Measurements from ENCODE around the gene FAT1.

FAT1 gene

GRCh38 chr4:186569533-186570192 lies 154.0 kb downstream of the FAT1 start:
- Histone ChIP-seq H3K27ac (ENCODE audit: low read depth, low read length) (no peak overlapping the region), H3K9ac (ENCODE audit: low read length) (no peak overlapping the region), H3K36me3 (ENCODE audit: control insufficient read depth, insufficient read depth, low read length) (no peaks in the 10 kb centered on the region), H3K4me1 (ENCODE audit: control insufficient read depth, insufficient read depth, low read length) (peaks cover 5% of the 10 kb centered on the region; the same call in 1 of the 2 replicates), H3K27me3 (ENCODE audit: control insufficient read depth, insufficient read depth, low read length) (no peaks in the 10 kb centered on the region), H3K9me3 (ENCODE audit: control insufficient read depth, insufficient read depth, low read depth, low read length) (no peaks in the 10 kb centered on the region), H3K4me3 (ENCODE audit: low read depth, low read length) (no peak overlapping the region)

GRCh38 chr4:186566068-186566467 lies 157.6 kb downstream of the FAT1 start:
- Histone ChIP-seq H3K9ac (ENCODE audit: low read length) (no peak overlapping the region), H3K9me3 (ENCODE audit: control insufficient read depth, insufficient read depth, low read depth, low read length) (no peaks in the 10 kb centered on the region), H3K4me3 (ENCODE audit: low read depth, low read length) (no peak overlapping the region), H3K36me3 (ENCODE audit: control insufficient read depth, insufficient read depth, low read length) (no peaks in the 10 kb centered on the region), H3K27ac (ENCODE audit: low read depth, low read length) (no peak overlapping the region), H3K27me3 (ENCODE audit: control insufficient read depth, insufficient read depth, low read length) (no peaks in the 10 kb centered on the region), H3K4me1 (ENCODE audit: control insufficient read depth, insufficient read depth, low read length) (peaks cover 5% of the 10 kb centered on the region; the same call in 1 of the 2 replicates)

GRCh38 chr4:186563761-186564160 lies 159.9 kb downstream of the FAT1 start:
- no peak overlapping the region for H3K9ac ChIP-seq (ENCODE audit: low read length)
- no peak overlapping the region for H3K4me3 ChIP-seq (ENCODE audit: low read depth, low read length)
- no peak overlapping the region for H3K27ac ChIP-seq (ENCODE audit: low read depth, low read length)
- 0 out of 2 replicates have a peak, but pooled peaks cover 4% of the 10 kb centered on the region for H3K9me3 ChIP-seq (ENCODE audit: control insufficient read depth, insufficient read depth, low read depth, low read length)
- H3K36me3 ChIP-seq (ENCODE audit: control insufficient read depth, insufficient read depth, low read length): no peaks in the 10 kb centered on the region
- H3K4me1 ChIP-seq (ENCODE audit: control insufficient read depth, insufficient read depth, low read length): no peaks in the 10 kb centered on the region
- H3K27me3 ChIP-seq (ENCODE audit: control insufficient read depth, insufficient read depth, low read length): no peaks in the 10 kb centered on the region

GRCh38 chr4:186561748-186562147 lies 161.9 kb downstream of the FAT1 start:
- Histone ChIP-seq H3K9me3 (ENCODE audit: control insufficient read depth, insufficient read depth, low read depth, low read length) (0 out of 2 replicates have a peak, but pooled peaks cover 4% of the 10 kb centered on the region), H3K27me3 (ENCODE audit: control insufficient read depth, insufficient read depth, low read length) (no peaks in the 10 kb centered on the region), H3K4me1 (ENCODE audit: control insufficient read depth, insufficient read depth, low read length) (no peaks in the 10 kb centered on the region), H3K36me3 (ENCODE audit: control insufficient read depth, insufficient read depth, low read length) (no peaks in the 10 kb centered on the region), H3K27ac (ENCODE audit: low read depth, low read length) (no peak overlapping the region), H3K4me3 (ENCODE audit: low read depth, low read length) (no peak overlapping the region), H3K9ac (ENCODE audit: low read length) (no peak overlapping the region)

- Histone ChIP-seq H3K9ac (ENCODE audit: low read length) (no peak overlapping the region), H3K4me3 (ENCODE audit: low read depth, low read length) (no peak overlapping the region), H3K4me1 (ENCODE audit: control insufficient read depth, insufficient read depth, low read length) (no peaks in the 10 kb centered on the region), H3K36me3 (ENCODE audit: control insufficient read depth, insufficient read depth, low read length) (no peaks in the 10 kb centered on the region), H3K27me3 (ENCODE audit: control insufficient read depth, insufficient read depth, low read length) (peaks cover 5% of the 10 kb centered on the region), H3K9me3 (ENCODE audit: control insufficient read depth, insufficient read depth, low read depth, low read length) (0 out of 2 replicates have a peak, but pooled peaks cover 4% of the 10 kb centered on the region), H3K27ac (ENCODE audit: low read depth, low read length) (no peak overlapping the region)
Observed at GRCh38 chr4:186560647-186561046, 163.0 kb downstream of the FAT1 start.

GRCh38 chr4:186557486-186557885 lies 166.2 kb downstream of the FAT1 start:
- Histone ChIP-seq H3K4me3 (ENCODE audit: low read depth, low read length) (no peak overlapping the region), H3K4me1 (ENCODE audit: control insufficient read depth, insufficient read depth, low read length) (peaks cover 4% of the 10 kb centered on the region; the same call in 1 of the 2 replicates), H3K27ac (ENCODE audit: low read depth, low read length) (no peak overlapping the region), H3K36me3 (ENCODE audit: control insufficient read depth, insufficient read depth, low read length) (no peaks in the 10 kb centered on the region), H3K9me3 (ENCODE audit: control insufficient read depth, insufficient read depth, low read depth, low read length) (0 out of 2 replicates have a peak, but pooled peaks cover 4% of the 10 kb centered on the region), H3K9ac (ENCODE audit: low read length) (no peak overlapping the region), H3K27me3 (ENCODE audit: control insufficient read depth, insufficient read depth, low read length) (peaks cover 18% of the 10 kb centered on the region)

- Histone ChIP-seq H3K9me3 (ENCODE audit: control insufficient read depth, insufficient read depth, low read depth, low read length) (0 out of 2 replicates have a peak, but pooled peaks cover 4% of the 10 kb centered on the region), H3K4me1 (ENCODE audit: control insufficient read depth, insufficient read depth, low read length) (peaks cover 4% of the 10 kb centered on the region; the same call in 1 of the 2 replicates), H3K27ac (ENCODE audit: low read depth, low read length) (no peak overlapping the region), H3K9ac (ENCODE audit: low read length) (no peak overlapping the region), H3K27me3 (ENCODE audit: control insufficient read depth, insufficient read depth, low read length) (peaks cover 20% of the 10 kb centered on the region), H3K36me3 (ENCODE audit: control insufficient read depth, insufficient read depth, low read length) (no peaks in the 10 kb centered on the region), H3K4me3 (ENCODE audit: low read depth, low read length) (no peak overlapping the region)
Observed at GRCh38 chr4:186557061-186557460, 166.6 kb downstream of the FAT1 start.

- Histone ChIP-seq H3K27me3 (ENCODE audit: control insufficient read depth, insufficient read depth, low read length) (peaks cover 20% of the 10 kb centered on the region), H3K36me3 (ENCODE audit: control insufficient read depth, insufficient read depth, low read length) (no peaks in the 10 kb centered on the region), H3K27ac (ENCODE audit: low read depth, low read length) (no peak within 1 kb of the TSS), H3K4me1 (ENCODE audit: control insufficient read depth, insufficient read depth, low read length) (peaks cover 4% of the 10 kb centered on the region; the same call in 1 of the 2 replicates), H3K4me3 (ENCODE audit: low read depth, low read length) (peak within 1 kb of the TSS; percentile 88), H3K9ac (ENCODE audit: low read length) (peak within 1 kb of the TSS; percentile 61), H3K9me3 (ENCODE audit: control insufficient read depth, insufficient read depth, low read depth, low read length) (0 out of 2 replicates have a peak, but pooled peaks cover 3% of the 10 kb centered on the region)
Observed at GRCh38 chr4:186554914-186555827, 168.5 kb downstream of the FAT1 start, which contains the start of gene MTNR1A. Gene MTNR1A (minus strand): TSS chr4:186555567. CDS start chr4:186555365, 202 bp downstream.

- no peaks in the 10 kb centered on the region for H3K36me3 ChIP-seq (ENCODE audit: control insufficient read depth, insufficient read depth, low read length)
- H3K27ac ChIP-seq (ENCODE audit: low read depth, low read length): no peak overlapping the region
- H3K4me1 ChIP-seq (ENCODE audit: control insufficient read depth, insufficient read depth, low read length): peaks cover 4% of the 10 kb centered on the region; the same call in 1 of the 2 replicates
- H3K9me3 ChIP-seq (ENCODE audit: control insufficient read depth, insufficient read depth, low read depth, low read length): no peaks in the 10 kb centered on the region
- peaks cover 20% of the 10 kb centered on the region for H3K27me3 ChIP-seq (ENCODE audit: control insufficient read depth, insufficient read depth, low read length)
- peak overlapping the region; percentile 88 for H3K4me3 ChIP-seq (ENCODE audit: low read depth, low read length)
- H3K9ac ChIP-seq (ENCODE audit: low read length): peak overlapping the region; percentile 61
Observed at GRCh38 chr4:186554539-186554913, 169.1 kb downstream of the FAT1 start.

GRCh38 chr4:186553717-186554116 lies 169.9 kb downstream of the FAT1 start:
- Histone ChIP-seq H3K4me1 (ENCODE audit: control insufficient read depth, insufficient read depth, low read length) (peaks cover 4% of the 10 kb centered on the region; the same call in 1 of the 2 replicates), H3K27me3 (ENCODE audit: control insufficient read depth, insufficient read depth, low read length) (peaks cover 20% of the 10 kb centered on the region), H3K36me3 (ENCODE audit: control insufficient read depth, insufficient read depth, low read length) (no peaks in the 10 kb centered on the region), H3K9me3 (ENCODE audit: control insufficient read depth, insufficient read depth, low read depth, low read length) (no peaks in the 10 kb centered on the region), H3K9ac (ENCODE audit: low read length) (no peak overlapping the region), H3K27ac (ENCODE audit: low read depth, low read length) (no peak overlapping the region), H3K4me3 (ENCODE audit: low read depth, low read length) (no peak overlapping the region)

GRCh38 chr4:186551849-186552248 lies 171.8 kb downstream of the FAT1 start:
- peaks cover 20% of the 10 kb centered on the region for H3K27me3 ChIP-seq (ENCODE audit: control insufficient read depth, insufficient read depth, low read length)
- no peak overlapping the region for H3K9ac ChIP-seq (ENCODE audit: low read length)
- no peaks in the 10 kb centered on the region for H3K9me3 ChIP-seq (ENCODE audit: control insufficient read depth, insufficient read depth, low read depth, low read length)
- H3K4me3 ChIP-seq (ENCODE audit: low read depth, low read length): no peak overlapping the region
- H3K4me1 ChIP-seq (ENCODE audit: control insufficient read depth, insufficient read depth, low read length): peaks cover 4% of the 10 kb centered on the region; the same call in 1 of the 2 replicates
- H3K36me3 ChIP-seq (ENCODE audit: control insufficient read depth, insufficient read depth, low read length): no peaks in the 10 kb centered on the region
- no peak overlapping the region for H3K27ac ChIP-seq (ENCODE audit: low read depth, low read length)

Data from HUES6 (cell line).